Keratinocyte (primary cell): ENCODE measurements around the gene LPGAT1. TPM values are rescaled to one million over a fixed set of nuclear protein-coding genes. Genes with fewer than 3 reads are reported as not detected.

Experiments used
- DNase-seq: peaks from one replicate; pipeline ENCODE4 v3.0.0-alpha.2; 2011; ENCODE audit warnings: low read depth, missing footprints, low spot score
- FAIRE-seq: peaks from 2 replicates; lab custom pipeline; 2011; peaks lifted over from hg19 to GRCh38; lab: Jason Lieb, UNC
- H2AFZ ChIP-seq: 2 replicates; pipeline ENCODE4 v1.6.0; 2012; ENCODE audit warnings: low read length, control low read depth, inconsistent platforms; ENCODE audit not compliant: control insufficient read depth
- H3K27ac ChIP-seq: 2 replicates; pipeline ENCODE4 v1.5.1; 2011; ENCODE audit warnings: low read length; ENCODE audit not compliant: control insufficient read depth, insufficient read depth
- H3K27me3 ChIP-seq: 3 replicates; pipeline ENCODE4 v1.6.0; 2011; ENCODE audit warnings: low read length; ENCODE audit not compliant: control insufficient read depth, insufficient read depth; ENCODE audit errors: extremely low read depth
- H3K36me3 ChIP-seq, 2 experiments: 2 replicates in 1 of 2; 3 replicates in 1 of 2; pipeline ENCODE4 v1.5.1; 2011; ENCODE audit warnings: low read length in 2 of 2, mild to moderate bottlenecking in 1 of 2; ENCODE audit not compliant: control insufficient read depth in 2 of 2, insufficient read depth in 2 of 2; ENCODE audit errors: extremely low read depth in 1 of 2
- H3K4me1 ChIP-seq: 3 replicates; pipeline ENCODE4 v1.5.1; 2011; ENCODE audit warnings: low read length; ENCODE audit not compliant: control insufficient read depth, insufficient read depth; ENCODE audit errors: extremely low read depth
- H3K4me2 ChIP-seq: 3 replicates; pipeline ENCODE4 v1.6.0; 2011; ENCODE audit warnings: low read depth, low read length; ENCODE audit not compliant: control insufficient read depth, insufficient read depth; ENCODE audit errors: extremely low read depth
- H3K4me3 ChIP-seq, 3 experiments: fragments of 200-600 bp in 1 of 3; sonication (generic) in 1 of 3; 2 replicates in 2 of 3; 3 replicates in 1 of 3; pipeline ENCODE4 v1.5.1; 2011 to 2016; ENCODE audit warnings: low read length in 3 of 3, mild to moderate bottlenecking in 3 of 3, control low read depth in 2 of 3, inconsistent platforms in 1 of 3, low read depth in 1 of 3, mixed read lengths in 1 of 3, mixed run types in 1 of 3, moderate library complexity in 1 of 3; ENCODE audit not compliant: control insufficient read depth in 2 of 3, insufficient read depth in 2 of 3; ENCODE audit errors: extremely low read depth in 1 of 3
- H3K79me2 ChIP-seq: 2 replicates; pipeline ENCODE4 v1.6.0; 2012; ENCODE audit warnings: low read length; ENCODE audit not compliant: control insufficient read depth, insufficient read depth
- H3K9ac ChIP-seq: 3 replicates; pipeline ENCODE4 v1.6.0; 2011; ENCODE audit warnings: low read length; ENCODE audit not compliant: control insufficient read depth, insufficient read depth; ENCODE audit errors: extremely low read depth
- H3K9me1 ChIP-seq: 3 replicates; pipeline ENCODE4 v1.6.0; 2011; ENCODE audit warnings: low read length; ENCODE audit not compliant: control insufficient read depth, insufficient read depth; ENCODE audit errors: extremely low read depth
- H3K9me3 ChIP-seq: 2 replicates; pipeline ENCODE4 v1.5.1; 2012; ENCODE audit warnings: low read depth, low read length; ENCODE audit not compliant: control insufficient read depth
- H4K20me1 ChIP-seq: 3 replicates; pipeline ENCODE4 v1.6.0; 2011; ENCODE audit warnings: low read length; ENCODE audit not compliant: control insufficient read depth, insufficient read depth; ENCODE audit errors: extremely low read depth
- CTCF ChIP-seq, 3 experiments: IDR thresholded peaks in 1 of 3; conservative IDR thresholded peaks in 1 of 3; optimal IDR thresholded peaks in 1 of 3; 2 replicates in 2 of 3; 3 replicates in 1 of 3; pipeline versions ENCODE3 to v1.5.1; 2011; ENCODE audit warnings: low read length in 3 of 3, mild to moderate bottlenecking in 3 of 3, moderate library complexity in 2 of 3, control low read depth in 1 of 3, inconsistent platforms in 1 of 3; ENCODE audit not compliant: insufficient read depth in 2 of 3; ENCODE audit errors: extremely low read depth in 1 of 3
- EZH2 ChIP-seq: IDR thresholded peaks from one replicate; pipeline ENCODE4 v1.6.1; 2012; ENCODE audit warnings: inconsistent platforms, mild to moderate bottlenecking, low read length, moderate library complexity
- dilution Hi-C: fragments of 300-500 bp; cut with MboI; formaldehyde crosslinking; loops from one replicate; pipeline ENCODE4 v1.7.0; 2020; ENCODE audit warnings: low sequenced_read_pairs; ENCODE audit not compliant: extremely low pct_ligation_motif_present
- polyA plus RNA-seq, 5 experiments: library from polyadenylated mRNA; depleted of rRNA in 3 of 5; stranded (reverse) in 3 of 5; stranded (forward) in 1 of 5; unstranded in 1 of 5; fragments of >200 nt; gene quantifications; 1 replicate in 1 of 5; 2 replicates in 3 of 5; 3 replicates in 1 of 5; pipeline versions ENCODE4 v1.2.1 to v1.2.3, GENCODE V29; 2011 to 2012; ENCODE audit warnings: missing spikeins in 2 of 5, low read depth in 1 of 5, low replicate concordance in 1 of 5

LPGAT1 gene
- polyA plus RNA-seq, 1 donor (not counting 4 experiments of a cell fraction or from before 2014, with no cell fraction given) = 14.7 TPM

GRCh38 chr1:211739671-211740411 is 90.7 kb downstream of the LPGAT1 start:
- DNase-seq (no peak), FAIRE-seq (no peak)
- Histone ChIP-seq H4K20me1 (no peaks in the 10 kb centered on the region), H3K4me3 (no peak overlapping the region), H3K27ac (no peak overlapping the region), H3K27me3 (no peaks in the 10 kb centered on the region), H3K9me1 (peaks cover 4% of the 10 kb centered on the region), H3K4me2 (no peak overlapping the region), H2AFZ (no peak overlapping the region), H3K4me1 (peaks cover 20% of the 10 kb centered on the region), H3K9me3 (no peaks in the 10 kb centered on the region), H3K79me2 (no peaks in the 10 kb centered on the region), H3K36me3 (no peaks in the 10 kb centered on the region), H3K9ac (no peak overlapping the region)
- TF ChIP-seq CTCF (optimal IDR thresholded peaks at IDR 0.05 in 1 of 3, IDR thresholded peaks at IDR 0.05 in 1 of 3, conservative IDR thresholded peaks at IDR 0.05 in 1 of 3; ENCODE audit: extremely low read depth in 1 of 3, insufficient read depth in 2 of 3, low read length in 3 of 3) (no peak), EZH2 (no peak)
- dilution Hi-C loops = no loop called here

- H3K4me2 ChIP-seq = no peak overlapping the region
- DNase-seq = no peak
Observed at GRCh38 chr1:211738691-211739301, 91.8 kb downstream of the LPGAT1 start.

More at GRCh38 chr1:211738691-211739301, 91.8 kb downstream of the LPGAT1 start:
- Histone ChIP-seq H3K9me3 (no peaks in the 10 kb centered on the region), H3K9me1 (peaks cover 4% of the 10 kb centered on the region), H3K4me1 (peaks cover 23% of the 10 kb centered on the region), H2AFZ (no peak overlapping the region), H3K79me2 (no peaks in the 10 kb centered on the region), H3K36me3 (no peaks in the 10 kb centered on the region), H3K27me3 (no peaks in the 10 kb centered on the region), H3K9ac (no peak overlapping the region), H4K20me1 (no peaks in the 10 kb centered on the region), H3K4me3 (no peak overlapping the region), H3K27ac (no peak overlapping the region)
- dilution Hi-C loops = no loop called here
- TF ChIP-seq EZH2 (no peak), CTCF (optimal IDR thresholded peaks at IDR 0.05 in 1 of 3, IDR thresholded peaks at IDR 0.05 in 1 of 3, conservative IDR thresholded peaks at IDR 0.05 in 1 of 3; ENCODE audit: extremely low read depth in 1 of 3, insufficient read depth in 2 of 3, low read length in 3 of 3) (no peak)
- no peak for FAIRE-seq
